GM12872 (cell line): ENCODE data around the gene CLEC2A.

ENCODE experiments used
- CTCF ChIP-seq: IDR thresholded peaks from 3 replicates; pipeline ENCODE4 v1.5.1; 2011; ENCODE audit warnings: low read depth, mild to moderate bottlenecking, low read length, moderate library complexity; ENCODE audit not compliant: insufficient read depth

The CLEC2A gene

GRCh38 chr12:9909724-9910123, 22.4 kb downstream of the CLEC2A start:
- no peak for TF ChIP-seq CTCF

GRCh38 chr12:9908350-9908749, 23.8 kb downstream of the CLEC2A start:
- no peak for TF ChIP-seq CTCF

- no peak for TF ChIP-seq CTCF
Measured at GRCh38 chr12:9907769-9908168, 24.4 kb downstream of the CLEC2A start.

- no peak for TF ChIP-seq CTCF
Measured at GRCh38 chr12:9906873-9907272, 25.3 kb downstream of the CLEC2A start.

GRCh38 chr12:9902539-9903228, 29.5 kb downstream of the CLEC2A start:
- TF ChIP-seq CTCF, result no peak

- TF ChIP-seq CTCF, result no peak
Measured at GRCh38 chr12:9900930-9901329, 31.2 kb downstream of the CLEC2A start.

- TF ChIP-seq CTCF, result no peak
Measured at GRCh38 chr12:9899209-9899608, 33.0 kb downstream of the CLEC2A start.
